Right lobe of liver (tissue), 4 donors: ENCODE data around the gene CHRM2.

ENCODE experiments used
- POLR2A ChIP-seq: fragments of 450-650 bp; IDR thresholded peaks from one replicate; pipeline ENCODE4 v1.6.1; 2017; ENCODE audit warnings: antibody characterized with exemption, mild to moderate bottlenecking
- TF ChIP-seq, protein P1 (sequence below), 4 donors: fragments of 200-600 bp in 3 of 4; fragments of 450-650 bp in 1 of 4; IDR thresholded peaks; one replicate each; pipeline versions ENCODE4 v1.5.1 to v1.8.0; 2016 to 2022; ENCODE audit warnings: antibody characterized with exemption in 4 of 4, mild to moderate bottlenecking in 2 of 4
- donor health status: DM: no; HTN: no; CAD: no.
- donor health status: DM: no; HTN: no; CAD: no.
- donor health status: DM: no; HTN: yes; CAD: no.

DNA sequence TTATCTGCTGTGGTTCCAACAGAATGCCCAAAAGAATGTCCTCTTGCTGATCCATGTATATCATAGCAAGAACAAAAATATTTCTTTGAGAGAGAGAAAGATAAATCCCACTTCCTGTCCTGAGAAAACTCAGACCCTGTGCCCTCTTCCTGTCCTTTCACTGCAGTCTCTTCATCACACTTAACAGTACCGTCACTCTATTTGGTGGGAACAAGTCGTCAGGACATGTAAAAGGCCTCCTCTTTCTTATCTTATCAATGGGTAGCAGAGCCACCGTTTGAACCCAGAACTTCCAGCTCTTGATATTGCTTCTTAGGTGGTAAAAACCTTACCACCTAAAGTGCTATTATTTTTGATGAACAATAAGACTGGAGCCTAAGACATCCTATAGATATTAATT is 43.9 kb downstream of the CHRM2 start:
- TF ChIP-seq, protein P1, sequence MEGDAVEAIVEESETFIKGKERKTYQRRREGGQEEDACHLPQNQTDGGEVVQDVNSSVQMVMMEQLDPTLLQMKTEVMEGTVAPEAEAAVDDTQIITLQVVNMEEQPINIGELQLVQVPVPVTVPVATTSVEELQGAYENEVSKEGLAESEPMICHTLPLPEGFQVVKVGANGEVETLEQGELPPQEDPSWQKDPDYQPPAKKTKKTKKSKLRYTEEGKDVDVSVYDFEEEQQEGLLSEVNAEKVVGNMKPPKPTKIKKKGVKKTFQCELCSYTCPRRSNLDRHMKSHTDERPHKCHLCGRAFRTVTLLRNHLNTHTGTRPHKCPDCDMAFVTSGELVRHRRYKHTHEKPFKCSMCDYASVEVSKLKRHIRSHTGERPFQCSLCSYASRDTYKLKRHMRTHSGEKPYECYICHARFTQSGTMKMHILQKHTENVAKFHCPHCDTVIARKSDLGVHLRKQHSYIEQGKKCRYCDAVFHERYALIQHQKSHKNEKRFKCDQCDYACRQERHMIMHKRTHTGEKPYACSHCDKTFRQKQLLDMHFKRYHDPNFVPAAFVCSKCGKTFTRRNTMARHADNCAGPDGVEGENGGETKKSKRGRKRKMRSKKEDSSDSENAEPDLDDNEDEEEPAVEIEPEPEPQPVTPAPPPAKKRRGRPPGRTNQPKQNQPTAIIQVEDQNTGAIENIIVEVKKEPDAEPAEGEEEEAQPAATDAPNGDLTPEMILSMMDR (IDR thresholded peaks at IDR 0.05) = no peak
- no peak for TF ChIP-seq POLR2A
